ENCODE data around the gene GRAMD1C.
"Not testable (repeated sequence)": the region's sequence is repeated elsewhere in the genome, so short reads cannot be mapped to it uniquely, and the experiment has no call there.

The GRAMD1C gene

DNA sequence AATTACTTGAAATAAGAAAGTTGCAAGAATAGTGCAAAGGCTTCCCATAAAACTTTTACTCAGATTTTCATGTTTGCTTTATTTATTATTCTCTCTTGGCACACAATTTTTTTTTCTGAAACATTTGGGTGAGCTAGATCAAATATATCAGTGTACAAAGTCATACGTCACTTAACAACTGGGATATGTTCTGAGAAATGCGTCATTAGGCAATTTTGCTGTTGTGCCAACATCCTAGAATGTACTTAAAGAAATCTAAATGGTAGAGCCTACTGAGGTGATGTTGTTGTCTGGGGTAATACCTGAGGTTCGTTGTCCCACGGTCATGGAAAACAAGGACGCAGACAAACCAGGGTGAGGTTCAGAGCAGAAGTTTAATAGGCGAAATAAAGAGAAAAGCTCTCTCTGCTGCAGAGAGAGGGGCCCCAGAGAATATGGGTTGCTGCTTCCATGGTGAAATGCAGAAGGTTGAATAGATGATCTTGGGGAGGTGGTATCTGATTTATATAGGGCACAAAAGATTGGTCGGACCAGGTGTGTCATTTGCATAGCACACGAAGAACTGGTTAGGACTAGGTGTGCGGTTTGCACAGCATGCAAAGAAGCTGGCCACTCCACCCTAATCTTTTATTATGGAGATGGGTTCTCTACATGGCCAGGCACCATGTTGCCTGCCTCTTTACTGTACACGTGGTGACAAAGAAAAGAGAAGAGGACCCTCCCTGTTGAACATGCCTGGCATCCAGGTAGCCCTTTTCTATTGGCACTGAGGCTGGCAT lies 8.8 kb upstream of the GRAMD1C start:
- no peak overlapping the region for H3K4me3 ChIP-seq (ENCODE audit: low read depth, low read length)
- no peaks in the 10 kb centered on the region for H3K36me3 ChIP-seq (ENCODE audit: control insufficient read depth, insufficient read depth, low read length)
- no peaks in the 10 kb centered on the region for H3K27me3 ChIP-seq (ENCODE audit: control insufficient read depth, insufficient read depth, low read length)
- H3K4me1 ChIP-seq (ENCODE audit: control insufficient read depth, insufficient read depth, low read length): peaks cover 3% of the 10 kb centered on the region
- no peaks in the 10 kb centered on the region for H3K9me3 ChIP-seq (ENCODE audit: control insufficient read depth, insufficient read depth, low read length)
- no peak overlapping the region for H3K9ac ChIP-seq (ENCODE audit: low read depth, low read length)

- H3K4me1 ChIP-seq (ENCODE audit: control insufficient read depth, insufficient read depth, low read length): peaks cover 3% of the 10 kb centered on the region
- no peak overlapping the region for H3K4me3 ChIP-seq (ENCODE audit: low read depth, low read length)
- no peaks in the 10 kb centered on the region for H3K9me3 ChIP-seq (ENCODE audit: control insufficient read depth, insufficient read depth, low read length)
- H3K36me3 ChIP-seq (ENCODE audit: control insufficient read depth, insufficient read depth, low read length): no peaks in the 10 kb centered on the region
- no peak overlapping the region for H3K9ac ChIP-seq (ENCODE audit: low read depth, low read length)
- no peaks in the 10 kb centered on the region for H3K27me3 ChIP-seq (ENCODE audit: control insufficient read depth, insufficient read depth, low read length)
Observed at GRCh38 chr3:113831103-113831355, 7.6 kb upstream of the GRAMD1C start.

GRCh38 chr3:113832477-113833164 lies 6.0 kb upstream of the GRAMD1C start:
- Histone ChIP-seq H3K9me3 (ENCODE audit: control insufficient read depth, insufficient read depth, low read length) (no peaks in the 10 kb centered on the region), H3K9ac (ENCODE audit: low read depth, low read length) (no peak overlapping the region), H3K4me1 (ENCODE audit: control insufficient read depth, insufficient read depth, low read length) (peaks cover 3% of the 10 kb centered on the region), H3K36me3 (ENCODE audit: control insufficient read depth, insufficient read depth, low read length) (no peaks in the 10 kb centered on the region), H3K4me3 (ENCODE audit: low read depth, low read length) (no peak overlapping the region), H3K27me3 (ENCODE audit: control insufficient read depth, insufficient read depth, low read length) (no peaks in the 10 kb centered on the region)

DNA sequence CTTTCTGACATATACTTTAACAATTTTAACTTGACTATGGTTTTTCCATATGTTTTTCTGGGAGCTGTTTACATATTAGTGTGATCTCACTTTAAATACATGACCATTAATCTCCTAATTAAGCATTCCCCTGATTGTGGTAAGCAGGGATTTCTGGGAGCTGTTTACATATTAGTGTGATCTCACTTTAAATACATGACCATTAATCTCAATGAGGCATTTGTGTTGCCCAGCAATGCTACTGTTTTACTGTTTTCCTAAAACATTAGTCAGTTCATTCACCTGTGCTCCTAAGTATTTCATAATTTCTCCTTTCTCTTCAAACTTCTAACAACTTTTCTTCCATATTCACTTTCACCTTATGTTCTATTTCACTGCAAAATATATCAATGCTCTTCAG lies 3.6 kb upstream of the GRAMD1C start:
- no peaks in the 10 kb centered on the region for H3K36me3 ChIP-seq (ENCODE audit: control insufficient read depth, insufficient read depth, low read length)
- no peak overlapping the region for H3K4me3 ChIP-seq (ENCODE audit: low read depth, low read length)
- no peaks in the 10 kb centered on the region for H3K9me3 ChIP-seq (ENCODE audit: control insufficient read depth, insufficient read depth, low read length)
- H3K9ac ChIP-seq (ENCODE audit: low read depth, low read length): no peak overlapping the region
- peaks cover 3% of the 10 kb centered on the region for H3K4me1 ChIP-seq (ENCODE audit: control insufficient read depth, insufficient read depth, low read length)
- H3K27me3 ChIP-seq (ENCODE audit: control insufficient read depth, insufficient read depth, low read length): peaks cover 2% of the 10 kb centered on the region

DNA sequence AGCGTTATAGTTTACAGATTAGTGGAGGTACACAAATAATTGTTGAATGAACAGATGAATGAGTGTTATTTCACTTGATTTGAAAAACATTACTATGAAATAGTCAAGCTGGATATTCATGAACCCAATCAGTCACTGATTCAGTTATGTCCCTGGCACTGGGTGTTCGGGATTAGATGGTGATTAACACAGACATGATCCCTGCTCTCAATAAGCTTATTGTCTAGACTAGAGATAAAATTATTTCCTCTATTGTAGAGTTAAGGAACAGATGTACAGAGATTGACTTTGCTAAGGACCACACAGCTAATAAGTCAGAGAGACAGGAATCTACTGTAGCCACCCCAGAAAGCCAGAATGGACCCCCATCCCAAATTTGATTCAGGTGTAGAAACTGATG lies 963 bp downstream of the GRAMD1C start:
- H3K36me3 ChIP-seq (ENCODE audit: control insufficient read depth, insufficient read depth, low read length): no peaks in the 10 kb centered on the region
- no peaks in the 10 kb centered on the region for H3K4me1 ChIP-seq (ENCODE audit: control insufficient read depth, insufficient read depth, low read length)
- no peaks in the 10 kb centered on the region for H3K9me3 ChIP-seq (ENCODE audit: control insufficient read depth, insufficient read depth, low read length)
- peak overlapping the region; percentile 73 for H3K4me3 ChIP-seq (ENCODE audit: low read depth, low read length)
- no peak overlapping the region for H3K9ac ChIP-seq (ENCODE audit: low read depth, low read length)
- H3K27me3 ChIP-seq (ENCODE audit: control insufficient read depth, insufficient read depth, low read length): peaks cover 2% of the 10 kb centered on the region

DNA sequence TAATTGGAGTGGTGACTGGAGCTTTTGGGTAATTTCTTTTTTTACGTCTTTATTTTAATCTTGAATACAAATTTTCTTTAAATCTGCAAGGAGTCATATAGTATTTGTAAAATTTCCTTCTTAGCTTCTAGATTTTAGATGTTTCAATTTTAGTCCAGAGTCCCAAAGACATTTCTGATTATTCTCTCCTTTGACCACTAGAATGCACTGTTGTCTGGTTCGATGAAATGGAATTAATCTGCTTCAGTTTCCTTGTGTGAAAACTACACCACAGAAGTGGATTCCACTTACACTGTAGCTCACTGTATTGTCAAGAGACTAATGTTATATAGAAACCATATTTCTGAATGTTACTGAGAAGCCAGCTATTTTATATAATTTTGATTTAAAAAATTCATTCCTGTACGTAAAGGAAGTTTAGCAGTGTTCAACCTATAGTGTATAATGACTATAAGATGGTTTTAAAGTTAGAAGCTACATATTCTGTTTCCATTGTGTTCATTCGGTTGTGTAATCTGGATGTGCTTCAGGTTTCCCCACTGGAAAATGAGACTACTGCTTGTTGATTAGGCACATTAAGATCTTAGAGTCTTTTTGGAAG lies 6.1 kb downstream of the GRAMD1C start:
- Histone ChIP-seq H3K4me3 (ENCODE audit: low read depth, low read length) (no peak overlapping the region), H3K9ac (ENCODE audit: low read depth, low read length) (no peak overlapping the region), H3K4me1 (ENCODE audit: control insufficient read depth, insufficient read depth, low read length) (no peaks in the 10 kb centered on the region), H3K36me3 (ENCODE audit: control insufficient read depth, insufficient read depth, low read length) (no peaks in the 10 kb centered on the region), H3K27me3 (ENCODE audit: control insufficient read depth, insufficient read depth, low read length) (peaks cover under 1% of the 10 kb centered on the region), H3K9me3 (ENCODE audit: control insufficient read depth, insufficient read depth, low read length) (no peaks in the 10 kb centered on the region)

DNA sequence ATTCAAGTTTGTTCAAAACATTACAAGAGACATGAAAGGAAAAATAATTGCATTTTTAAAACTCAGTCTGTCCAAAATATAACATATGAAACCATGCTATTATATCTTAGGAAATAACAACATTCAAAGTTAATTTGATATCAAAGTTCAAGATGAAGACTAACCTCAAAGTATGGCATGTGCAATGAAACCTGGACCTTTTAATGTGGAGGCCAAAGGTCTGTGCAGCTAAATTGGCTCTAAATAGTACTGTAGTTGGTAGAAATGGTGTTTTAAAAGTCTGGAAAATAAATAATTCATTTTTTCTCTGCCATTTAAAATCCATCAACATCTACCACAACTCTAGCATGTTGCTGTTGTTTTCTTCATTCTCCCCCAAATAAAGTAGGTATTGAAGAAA lies 8.7 kb downstream of the GRAMD1C start:
- Histone ChIP-seq H3K9me3 (ENCODE audit: control insufficient read depth, insufficient read depth, low read length) (no peaks in the 10 kb centered on the region), H3K4me3 (ENCODE audit: low read depth, low read length) (no peak overlapping the region), H3K4me1 (ENCODE audit: control insufficient read depth, insufficient read depth, low read length) (no peaks in the 10 kb centered on the region), H3K36me3 (ENCODE audit: control insufficient read depth, insufficient read depth, low read length) (no peaks in the 10 kb centered on the region), H3K9ac (ENCODE audit: low read depth, low read length) (no peak overlapping the region), H3K27me3 (ENCODE audit: control insufficient read depth, insufficient read depth, low read length) (no peaks in the 10 kb centered on the region)

DNA sequence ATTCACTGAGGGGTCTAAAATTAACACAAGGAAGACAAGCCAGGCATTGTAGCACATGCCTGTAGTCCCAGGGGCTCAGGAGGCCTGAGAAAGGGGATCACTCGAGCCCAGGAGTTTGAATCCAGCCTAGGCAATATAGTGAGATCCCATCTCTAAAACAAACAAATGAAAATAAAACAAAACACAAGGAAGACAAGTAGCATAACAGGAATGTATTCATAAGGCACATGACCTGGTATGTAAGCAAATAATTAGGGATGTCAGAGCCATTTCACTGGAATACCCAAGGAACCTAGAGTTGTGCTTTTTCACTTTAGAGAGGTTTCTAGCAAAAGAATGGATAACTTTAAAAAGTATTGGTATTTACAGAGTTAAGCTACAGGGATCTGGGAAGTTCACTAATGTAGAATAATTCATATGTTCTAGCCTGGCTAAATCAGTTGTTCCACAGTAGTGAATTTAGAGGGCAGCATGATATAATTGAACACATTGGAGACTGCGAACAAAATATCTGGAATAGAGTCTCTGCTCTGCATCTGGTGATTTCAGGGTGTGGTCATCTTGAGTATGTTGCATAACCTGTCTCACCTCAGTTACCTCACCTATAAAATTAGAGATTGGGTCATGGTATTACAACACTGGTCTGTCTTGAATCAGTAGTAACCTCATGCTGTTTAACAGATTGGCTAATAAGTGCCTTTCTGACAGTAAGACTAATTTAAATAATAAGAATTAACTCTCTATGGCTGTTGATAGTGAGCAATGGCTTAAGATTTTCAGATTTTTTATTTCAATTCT lies 9.3 kb downstream of the GRAMD1C start:
- no peaks in the 10 kb centered on the region for H3K27me3 ChIP-seq (ENCODE audit: control insufficient read depth, insufficient read depth, low read length)
- no peak overlapping the region for H3K9ac ChIP-seq (ENCODE audit: low read depth, low read length)
- no peaks in the 10 kb centered on the region for H3K9me3 ChIP-seq (ENCODE audit: control insufficient read depth, insufficient read depth, low read length)
- H3K36me3 ChIP-seq (ENCODE audit: control insufficient read depth, insufficient read depth, low read length): no peaks in the 10 kb centered on the region
- H3K4me3 ChIP-seq (ENCODE audit: low read depth, low read length): no peak overlapping the region
- no peaks in the 10 kb centered on the region for H3K4me1 ChIP-seq (ENCODE audit: control insufficient read depth, insufficient read depth, low read length)

DNA sequence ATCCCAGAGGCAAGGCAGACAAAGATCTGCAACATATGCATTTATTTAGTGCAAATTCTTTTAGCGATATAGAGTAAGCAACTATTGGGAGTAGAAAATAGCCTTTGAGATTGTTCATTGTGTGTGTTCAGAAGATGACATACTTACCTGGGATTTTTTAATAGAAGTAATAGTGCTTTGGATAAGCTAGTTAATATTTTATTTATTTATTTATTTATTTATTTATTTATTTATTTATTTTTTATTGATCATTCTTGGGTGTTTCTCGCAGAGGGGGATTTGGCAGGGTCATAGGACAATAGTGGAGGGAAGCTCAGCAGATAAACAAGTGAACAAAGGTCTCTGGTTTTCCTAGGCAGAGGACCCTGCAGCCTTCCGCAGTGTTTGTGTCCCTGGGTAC lies 10.5 kb downstream of the GRAMD1C start:
- not testable (repeated sequence) for H3K27me3 ChIP-seq (ENCODE audit: control insufficient read depth, insufficient read depth, low read length); H3K36me3 ChIP-seq (ENCODE audit: control insufficient read depth, insufficient read depth, low read length); H3K9me3 ChIP-seq (ENCODE audit: control insufficient read depth, insufficient read depth, low read length); H3K9ac ChIP-seq (ENCODE audit: low read depth, low read length); H3K4me1 ChIP-seq (ENCODE audit: control insufficient read depth, insufficient read depth, low read length); H3K4me3 ChIP-seq (ENCODE audit: low read depth, low read length)

GRCh38 chr3:113849841-113850240 lies 11.3 kb downstream of the GRAMD1C start:
- H3K9me3 ChIP-seq (ENCODE audit: control insufficient read depth, insufficient read depth, low read length); H3K27me3 ChIP-seq (ENCODE audit: control insufficient read depth, insufficient read depth, low read length); H3K4me3 ChIP-seq (ENCODE audit: low read depth, low read length); H3K4me1 ChIP-seq (ENCODE audit: control insufficient read depth, insufficient read depth, low read length); H3K9ac ChIP-seq (ENCODE audit: low read depth, low read length); H3K36me3 ChIP-seq (ENCODE audit: control insufficient read depth, insufficient read depth, low read length): not testable (repeated sequence)

GRCh38 chr3:113850391-113850790 lies 11.8 kb downstream of the GRAMD1C start:
- not testable (repeated sequence) for H3K36me3 ChIP-seq (ENCODE audit: control insufficient read depth, insufficient read depth, low read length); H3K4me1 ChIP-seq (ENCODE audit: control insufficient read depth, insufficient read depth, low read length); H3K4me3 ChIP-seq (ENCODE audit: low read depth, low read length); H3K9ac ChIP-seq (ENCODE audit: low read depth, low read length); H3K27me3 ChIP-seq (ENCODE audit: control insufficient read depth, insufficient read depth, low read length); H3K9me3 ChIP-seq (ENCODE audit: control insufficient read depth, insufficient read depth, low read length)

All from iPS-15b (cell line).